ENCODE data around the gene TBCD. TPM values are rescaled to one million over a fixed set of nuclear protein-coding genes. Genes with fewer than 3 reads are reported as not detected.

TBCD gene
- total and polyA plus RNA-seq, 9 of the 15 experiments (the other 6 are each of a cell fraction or from before 2014, with no cell fraction given): 8.9 to 98.5 (median 28.0) TPM

DNA sequence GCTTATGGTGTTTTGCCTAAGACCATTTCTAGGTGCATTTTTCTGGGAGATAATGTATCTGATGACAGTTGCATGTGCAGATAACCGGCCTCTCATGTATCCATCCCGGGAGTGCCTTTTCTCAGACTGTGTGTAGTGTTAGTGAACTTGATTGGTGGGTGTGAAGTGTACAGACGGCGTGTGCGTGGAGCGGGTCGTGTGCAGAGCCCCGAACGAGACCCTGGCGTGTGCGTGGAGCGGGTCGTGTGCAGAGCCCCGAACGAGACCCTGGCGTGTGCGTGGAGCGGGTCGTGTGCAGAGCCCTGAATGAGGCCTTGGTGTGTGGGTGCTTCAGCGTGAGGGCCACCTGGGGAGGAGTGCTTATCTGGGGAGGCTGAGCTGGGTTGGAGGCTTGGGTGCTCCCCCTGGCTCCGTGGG lies 116.9 kb downstream of the TBCD start (continued):
- TF ChIP-seq, protein P1, sequence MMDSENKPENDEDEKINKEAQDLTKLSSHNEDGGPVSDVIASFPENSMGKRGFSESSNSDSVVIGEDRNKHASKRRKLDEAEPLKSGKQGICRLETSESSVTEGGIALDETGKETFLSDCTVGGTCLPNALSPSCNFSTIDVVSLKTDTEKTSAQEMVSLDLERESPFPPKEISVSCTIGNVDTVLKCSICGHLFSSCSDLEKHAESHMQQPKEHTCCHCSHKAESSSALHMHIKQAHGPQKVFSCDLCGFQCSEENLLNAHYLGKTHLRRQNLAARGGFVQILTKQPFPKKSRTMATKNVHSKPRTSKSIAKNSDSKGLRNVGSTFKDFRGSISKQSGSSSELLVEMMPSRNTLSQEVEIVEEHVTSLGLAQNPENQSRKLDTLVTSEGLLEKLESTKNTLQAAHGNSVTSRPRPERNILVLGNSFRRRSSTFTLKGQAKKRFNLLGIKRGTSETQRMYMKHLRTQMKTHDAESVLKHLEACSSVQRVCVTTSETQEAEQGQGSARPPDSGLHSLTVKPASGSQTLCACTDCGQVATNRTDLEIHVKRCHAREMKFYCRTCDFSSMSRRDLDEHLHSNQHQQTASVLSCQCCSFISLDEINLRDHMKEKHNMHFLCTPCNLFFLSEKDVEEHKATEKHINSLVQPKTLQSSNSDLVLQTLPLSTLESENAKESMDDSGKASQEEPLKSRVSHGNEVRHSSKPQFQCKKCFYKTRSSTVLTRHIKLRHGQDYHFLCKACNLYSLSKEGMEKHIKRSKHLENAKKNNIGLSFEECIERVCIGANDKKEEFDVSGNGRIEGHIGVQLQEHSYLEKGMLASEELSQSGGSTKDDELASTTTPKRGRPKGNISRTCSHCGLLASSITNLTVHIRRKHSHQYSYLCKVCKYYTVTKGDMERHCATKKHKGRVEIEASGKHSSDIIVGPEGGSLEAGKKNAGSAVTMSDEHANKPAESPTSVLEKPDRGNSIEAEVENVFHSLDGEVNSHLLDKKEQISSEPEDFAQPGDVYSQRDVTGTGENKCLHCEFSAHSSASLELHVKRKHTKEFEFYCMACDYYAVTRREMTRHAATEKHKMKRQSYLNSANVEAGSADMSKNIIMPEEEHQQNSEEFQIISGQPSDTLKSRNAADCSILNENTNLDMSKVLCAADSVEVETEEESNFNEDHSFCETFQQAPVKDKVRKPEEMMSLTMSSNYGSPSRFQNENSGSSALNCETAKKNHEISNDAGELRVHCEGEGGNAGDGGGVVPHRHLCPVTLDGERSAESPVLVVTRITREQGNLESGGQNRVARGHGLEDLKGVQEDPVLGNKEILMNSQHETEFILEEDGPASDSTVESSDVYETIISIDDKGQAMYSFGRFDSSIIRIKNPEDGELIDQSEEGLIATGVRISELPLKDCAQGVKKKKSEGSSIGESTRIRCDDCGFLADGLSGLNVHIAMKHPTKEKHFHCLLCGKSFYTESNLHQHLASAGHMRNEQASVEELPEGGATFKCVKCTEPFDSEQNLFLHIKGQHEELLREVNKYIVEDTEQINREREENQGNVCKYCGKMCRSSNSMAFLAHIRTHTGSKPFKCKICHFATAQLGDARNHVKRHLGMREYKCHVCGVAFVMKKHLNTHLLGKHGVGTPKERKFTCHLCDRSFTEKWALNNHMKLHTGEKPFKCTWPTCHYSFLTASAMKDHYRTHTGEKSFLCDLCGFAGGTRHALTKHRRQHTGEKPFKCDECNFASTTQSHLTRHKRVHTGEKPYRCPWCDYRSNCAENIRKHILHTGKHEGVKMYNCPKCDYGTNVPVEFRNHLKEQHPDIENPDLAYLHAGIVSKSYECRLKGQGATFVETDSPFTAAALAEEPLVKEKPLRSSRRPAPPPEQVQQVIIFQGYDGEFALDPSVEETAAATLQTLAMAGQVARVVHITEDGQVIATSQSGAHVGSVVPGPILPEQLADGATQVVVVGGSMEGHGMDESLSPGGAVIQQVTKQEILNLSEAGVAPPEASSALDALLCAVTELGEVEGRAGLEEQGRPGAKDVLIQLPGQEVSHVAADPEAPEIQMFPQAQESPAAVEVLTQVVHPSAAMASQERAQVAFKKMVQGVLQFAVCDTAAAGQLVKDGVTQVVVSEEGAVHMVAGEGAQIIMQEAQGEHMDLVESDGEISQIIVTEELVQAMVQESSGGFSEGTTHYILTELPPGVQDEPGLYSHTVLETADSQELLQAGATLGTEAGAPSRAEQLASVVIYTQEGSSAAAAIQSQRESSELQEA (IDR thresholded peaks at IDR 0.05; ENCODE audit: low read depth): no peak
- 0 out of 2 replicates have a peak, but pooled peaks have one; percentile 22 for TF ChIP-seq MEF2D (tag; conservative IDR thresholded peaks at IDR 0.05; ENCODE audit: low read depth)
- TF ChIP-seq ZNF146 (CRISPR knock-in tag; IDR thresholded peaks at IDR 0.05; ENCODE audit: unreplicated experiment): no peak
- peak; percentile 73 for TF ChIP-seq CTBP1 (IDR thresholded peaks at IDR 0.05; ENCODE audit: borderline replicate concordance)
- TF ChIP-seq, protein P2, sequence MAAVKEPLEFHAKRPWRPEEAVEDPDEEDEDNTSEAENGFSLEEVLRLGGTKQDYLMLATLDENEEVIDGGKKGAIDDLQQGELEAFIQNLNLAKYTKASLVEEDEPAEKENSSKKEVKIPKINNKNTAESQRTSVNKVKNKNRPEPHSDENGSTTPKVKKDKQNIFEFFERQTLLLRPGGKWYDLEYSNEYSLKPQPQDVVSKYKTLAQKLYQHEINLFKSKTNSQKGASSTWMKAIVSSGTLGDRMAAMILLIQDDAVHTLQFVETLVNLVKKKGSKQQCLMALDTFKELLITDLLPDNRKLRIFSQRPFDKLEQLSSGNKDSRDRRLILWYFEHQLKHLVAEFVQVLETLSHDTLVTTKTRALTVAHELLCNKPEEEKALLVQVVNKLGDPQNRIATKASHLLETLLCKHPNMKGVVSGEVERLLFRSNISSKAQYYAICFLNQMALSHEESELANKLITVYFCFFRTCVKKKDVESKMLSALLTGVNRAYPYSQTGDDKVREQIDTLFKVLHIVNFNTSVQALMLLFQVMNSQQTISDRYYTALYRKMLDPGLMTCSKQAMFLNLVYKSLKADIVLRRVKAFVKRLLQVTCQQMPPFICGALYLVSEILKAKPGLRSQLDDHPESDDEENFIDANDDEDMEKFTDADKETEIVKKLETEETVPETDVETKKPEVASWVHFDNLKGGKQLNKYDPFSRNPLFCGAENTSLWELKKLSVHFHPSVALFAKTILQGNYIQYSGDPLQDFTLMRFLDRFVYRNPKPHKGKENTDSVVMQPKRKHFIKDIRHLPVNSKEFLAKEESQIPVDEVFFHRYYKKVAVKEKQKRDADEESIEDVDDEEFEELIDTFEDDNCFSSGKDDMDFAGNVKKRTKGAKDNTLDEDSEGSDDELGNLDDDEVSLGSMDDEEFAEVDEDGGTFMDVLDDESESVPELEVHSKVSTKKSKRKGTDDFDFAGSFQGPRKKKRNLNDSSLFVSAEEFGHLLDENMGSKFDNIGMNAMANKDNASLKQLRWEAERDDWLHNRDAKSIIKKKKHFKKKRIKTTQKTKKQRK (IDR thresholded peaks at IDR 0.05; ENCODE audit: borderline replicate concordance, low read depth, low read length): no peak
- TF ChIP-seq CBX8 (IDR thresholded peaks at IDR 0.05; ENCODE audit: borderline replicate concordance, extremely low read depth, low read depth, low read length, poor library complexity, severe bottlenecking): no peak
- TF ChIP-seq MYBL2 (IDR thresholded peaks at IDR 0.05; ENCODE audit: low read depth): no peak
- no peak for TF ChIP-seq MYBL2 (CRISPR knock-in tag; IDR thresholded peaks at IDR 0.05; ENCODE audit: borderline replicate concordance)
